NCI-H82 treated with DMSO at 0.1 percent for 48 hours (cell line): ENCODE results near the gene PDLIM1.
A peak's percentile ranks its signal among the peaks of the same experiment; 100 is the strongest.
"Not testable (repeated sequence)": the region's sequence is repeated elsewhere in the genome, so short reads cannot be mapped to it uniquely, and the experiment has no call there.

Source experiments
- DNase-seq: peaks from one replicate; lab custom pipeline; 2025; ENCODE audit not compliant: unreplicated experiment; lab: John Stamatoyannopoulos, UW

Gene PDLIM1

GRCh38 chr10:95214369-95214768 is 76.4 kb downstream of the PDLIM1 start:
- no peak for DNase-seq

GRCh38 chr10:95211606-95212279 is 79.1 kb downstream of the PDLIM1 start:
- DNase-seq: no peak

- no peak for DNase-seq
Measured at GRCh38 chr10:95209509-95210127, 81.2 kb downstream of the PDLIM1 start.

GRCh38 chr10:95208702-95209391 is 82.0 kb downstream of the PDLIM1 start:
- no peak for DNase-seq

GRCh38 chr10:95202865-95203264 is 87.9 kb downstream of the PDLIM1 start:
- DNase-seq: not testable (repeated sequence)

GRCh38 chr10:95201736-95202135 is 89.1 kb downstream of the PDLIM1 start:
- no peak for DNase-seq

GRCh38 chr10:95196046-95196445 is 94.8 kb downstream of the PDLIM1 start:
- no peak for DNase-seq

GRCh38 chr10:95193944-95194343 is 96.9 kb downstream of the PDLIM1 start, which contains the start of gene ACSM6:
ACSM6 (plus strand) TSS chr10:95194238; CDS start chr10:95194486, 248 bp downstream.
- no peak for DNase-seq

- DNase-seq: no peak
Measured at GRCh38 chr10:95188593-95188992, 102.2 kb downstream of the PDLIM1 start.

- peak; percentile 15 for DNase-seq
Measured at GRCh38 chr10:95187617-95188016, 103.2 kb downstream of the PDLIM1 start.
